Measurements from ENCODE around the gene PCDHA7.
"Not testable (repeated sequence)": the region's sequence is repeated elsewhere in the genome, so short reads cannot be mapped to it uniquely, and the experiment has no call there.

Gene PCDHA7

GRCh38 chr5:140808889-140809291 is 25.2 kb upstream of the PCDHA7 start:
- DNase-seq, result no peak
- in situ Hi-C loops (cut with MboI; ENCODE audit: low pct_unique_long_range_greater_than_20kb, low sequenced_read_pairs), result no loop called here

DNA sequence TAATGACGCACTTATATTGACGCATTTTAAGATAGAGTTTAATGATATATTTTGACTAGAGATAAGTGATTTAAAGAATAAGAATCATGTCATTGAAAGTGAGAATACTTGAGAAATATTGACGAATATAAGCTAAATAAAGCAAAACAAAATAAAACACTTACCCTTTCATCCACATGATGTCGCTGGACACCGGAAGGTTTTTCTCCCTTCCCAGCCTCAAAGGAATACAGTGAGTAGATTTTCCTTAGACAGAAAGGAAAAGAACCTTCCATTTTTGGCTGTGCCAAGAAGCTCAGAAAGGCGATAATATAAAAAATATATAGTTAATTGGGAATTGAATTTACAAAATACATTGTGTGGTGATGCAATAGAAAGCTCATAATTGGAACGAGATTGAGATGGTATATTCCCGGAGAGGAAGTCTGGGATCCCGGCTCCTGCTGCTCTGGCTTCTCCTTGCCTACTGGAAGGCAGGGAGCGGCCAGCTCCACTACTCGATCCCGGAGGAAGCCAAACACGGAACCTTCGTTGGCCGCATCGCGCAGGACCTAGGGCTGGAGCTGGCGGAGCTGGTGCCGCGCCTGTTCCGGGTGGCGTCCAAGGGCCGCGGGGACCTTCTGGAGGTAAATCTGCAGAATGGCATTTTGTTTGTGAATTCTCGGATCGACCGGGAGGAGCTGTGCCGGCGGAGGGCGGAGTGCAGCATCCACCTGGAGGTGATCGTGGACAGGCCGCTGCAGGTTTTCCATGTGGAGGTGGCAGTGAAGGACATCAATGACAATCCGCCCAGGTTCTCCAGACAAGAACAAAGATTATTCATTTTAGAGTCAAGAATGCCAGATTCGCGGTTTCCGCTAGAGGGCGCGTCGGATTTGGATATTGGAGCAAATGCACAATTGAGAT is 12.4 kb upstream of the PCDHA7 start, which contains the start of gene PCDHA5:
Gene PCDHA5 (plus strand): TSS at position 239 of the 906 bp plus-strand sequence.
- peak; percentile 44 for DNase-seq

DNA sequence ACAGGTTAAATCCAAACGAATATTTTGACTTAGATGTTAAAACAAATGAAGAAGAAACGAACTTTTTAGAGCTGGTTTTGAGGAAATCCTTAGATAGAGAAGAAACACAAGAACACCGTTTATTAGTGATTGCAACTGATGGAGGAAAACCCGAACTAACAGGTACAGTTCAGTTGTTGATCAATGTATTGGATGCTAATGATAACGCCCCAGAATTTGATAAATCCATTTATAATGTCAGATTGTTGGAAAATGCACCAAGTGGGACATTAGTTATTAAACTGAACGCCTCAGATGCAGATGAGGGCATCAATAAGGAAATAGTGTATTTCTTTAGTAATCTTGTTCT is 11.8 kb upstream of the PCDHA7 start:
- no peak for DNase-seq
- in situ Hi-C loops (cut with MboI; ENCODE audit: low pct_unique_long_range_greater_than_20kb, low sequenced_read_pairs), result no loop called here

More for the DNA sequence above, 12.4 kb upstream of the PCDHA7 start, which contains the start of gene PCDHA5:
- in situ Hi-C loops (cut with MboI; ENCODE audit: low pct_unique_long_range_greater_than_20kb, low sequenced_read_pairs), result no loop called here

GRCh38 chr5:140822969-140823368 is 11.1 kb upstream of the PCDHA7 start:
- DNase-seq; in situ Hi-C loops (cut with MboI; ENCODE audit: low pct_unique_long_range_greater_than_20kb, low sequenced_read_pairs): not testable (repeated sequence)

GRCh38 chr5:140823475-140823874 is 10.6 kb upstream of the PCDHA7 start:
- DNase-seq, result no peak
- in situ Hi-C loops (cut with MboI; ENCODE audit: low pct_unique_long_range_greater_than_20kb, low sequenced_read_pairs), result no loop called here

GRCh38 chr5:140827704-140828361 is 6.2 kb upstream of the PCDHA7 start, which contains the start of gene PCDHA6:
PCDHA6 (plus strand) TSS chr5:140827960; CDS start chr5:140828092, 132 bp downstream.
- DNase-seq, result no peak

GRCh38 chr5:140828362-140828737 is 5.7 kb upstream of the PCDHA7 start:
- DNase-seq, result no peak
- in situ Hi-C loops (cut with MboI; ENCODE audit: low pct_unique_long_range_greater_than_20kb, low sequenced_read_pairs), result no loop called here

More at GRCh38 chr5:140827704-140828361, 6.2 kb upstream of the PCDHA7 start, which contains the start of gene PCDHA6:
- in situ Hi-C loops (cut with MboI; ENCODE audit: low pct_unique_long_range_greater_than_20kb, low sequenced_read_pairs), result no loop called here

- DNase-seq; in situ Hi-C loops (cut with MboI; ENCODE audit: low pct_unique_long_range_greater_than_20kb, low sequenced_read_pairs): not testable (repeated sequence)
These were observed 4.3 kb upstream of the PCDHA7 start for GRCh38 chr5:140829511-140830501.

- DNase-seq; in situ Hi-C loops (cut with MboI; ENCODE audit: low pct_unique_long_range_greater_than_20kb, low sequenced_read_pairs): not testable (repeated sequence)
These were observed 455 bp downstream of the PCDHA7 start for GRCh38 chr5:140834439-140835008.

DNA sequence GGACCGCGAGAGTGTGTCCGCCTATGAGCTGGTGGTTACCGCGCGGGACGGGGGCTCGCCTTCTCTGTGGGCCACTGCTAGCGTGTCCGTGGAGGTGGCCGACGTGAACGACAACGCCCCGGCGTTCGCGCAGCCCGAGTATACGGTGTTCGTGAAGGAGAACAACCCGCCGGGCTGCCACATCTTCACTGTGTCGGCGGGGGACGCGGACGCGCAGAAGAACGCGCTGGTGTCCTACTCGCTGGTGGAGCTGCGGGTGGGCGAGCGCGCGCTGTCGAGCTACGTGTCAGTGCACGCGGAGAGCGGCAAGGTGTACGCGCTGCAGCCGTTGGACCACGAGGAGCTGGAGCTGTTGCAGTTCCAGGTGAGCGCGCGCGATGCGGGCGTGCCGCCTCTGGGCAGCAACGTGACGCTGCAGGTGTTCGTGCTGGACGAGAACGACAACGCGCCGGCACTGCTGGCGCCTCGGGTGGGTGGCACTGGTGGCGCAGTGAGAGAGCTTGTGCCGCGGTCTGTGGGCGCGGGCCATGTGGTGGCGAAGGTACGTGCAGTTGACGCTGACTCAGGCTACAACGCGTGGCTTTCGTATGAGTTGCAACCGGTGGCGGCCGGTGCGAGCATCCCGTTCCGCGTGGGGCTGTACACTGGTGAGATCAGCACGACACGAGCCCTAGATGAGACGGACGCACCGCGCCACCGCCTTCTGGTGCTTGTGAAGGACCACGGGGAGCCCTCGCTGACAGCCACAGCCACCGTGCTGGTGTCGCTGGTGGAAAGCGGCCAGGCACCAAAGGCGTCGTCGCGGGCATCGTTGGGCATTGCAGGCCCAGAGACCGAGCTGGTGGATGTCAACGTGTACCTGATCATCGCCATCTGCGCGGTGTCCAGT is 1.8 kb downstream of the PCDHA7 start:
- in situ Hi-C loops (cut with MboI; ENCODE audit: low pct_unique_long_range_greater_than_20kb, low sequenced_read_pairs), result no loop called here
- DNase-seq, result no peak

DNA sequence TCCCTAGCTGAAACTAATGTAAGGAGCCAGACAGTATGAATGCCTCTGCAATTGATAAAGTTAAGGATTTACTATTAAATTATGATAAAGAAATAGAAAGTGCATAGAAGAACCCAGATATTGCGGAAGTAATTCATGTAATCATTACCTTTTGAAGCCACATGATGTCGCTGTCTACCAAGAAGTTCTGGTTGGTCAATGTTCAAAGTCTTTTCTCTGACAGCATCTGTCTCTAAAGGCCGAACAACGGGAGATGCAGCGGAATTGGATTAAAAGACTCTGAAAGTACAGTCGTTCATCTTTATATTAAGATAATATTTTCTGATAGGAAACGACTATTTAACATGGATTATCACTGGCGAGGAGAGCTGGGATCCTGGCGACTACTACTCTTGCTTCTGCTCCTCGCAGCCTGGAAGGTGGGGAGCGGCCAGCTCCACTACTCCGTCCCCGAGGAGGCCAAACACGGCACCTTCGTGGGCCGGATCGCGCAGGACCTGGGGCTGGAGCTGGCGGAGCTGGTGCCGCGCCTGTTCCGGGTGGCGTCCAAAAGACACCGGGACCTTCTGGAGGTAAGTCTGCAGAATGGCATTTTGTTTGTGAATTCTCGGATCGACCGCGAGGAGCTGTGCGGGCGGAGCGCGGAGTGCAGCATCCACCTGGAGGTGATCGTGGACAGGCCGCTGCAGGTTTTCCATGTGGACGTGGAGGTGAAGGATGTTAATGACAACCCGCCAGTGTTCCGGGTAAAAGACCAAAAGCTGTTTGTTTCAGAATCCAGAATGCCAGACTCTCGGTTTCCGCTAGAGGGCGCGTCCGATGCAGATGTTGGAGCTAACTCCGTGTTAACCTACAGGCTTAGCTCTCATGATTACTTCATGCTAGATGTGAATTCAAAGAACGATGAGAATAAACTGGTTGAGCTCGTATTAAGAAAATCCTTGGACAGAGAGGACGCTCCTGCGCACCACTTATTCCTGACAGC is 7.2 kb downstream of the PCDHA7 start, which contains the start of gene PCDHA8:
Gene PCDHA8 (plus strand): TSS at position 210 of the 985 bp plus-strand sequence. CDS start 135 bp downstream, at position 345.
- DNase-seq, result peak; percentile 9
- in situ Hi-C loops (cut with MboI; ENCODE audit: low pct_unique_long_range_greater_than_20kb, low sequenced_read_pairs), result no loop called here

GRCh38 chr5:140842798-140843733 is 9.0 kb downstream of the PCDHA7 start:
- no peak for DNase-seq
- in situ Hi-C loops (cut with MboI; ENCODE audit: low pct_unique_long_range_greater_than_20kb, low sequenced_read_pairs), result no loop called here

DNA sequence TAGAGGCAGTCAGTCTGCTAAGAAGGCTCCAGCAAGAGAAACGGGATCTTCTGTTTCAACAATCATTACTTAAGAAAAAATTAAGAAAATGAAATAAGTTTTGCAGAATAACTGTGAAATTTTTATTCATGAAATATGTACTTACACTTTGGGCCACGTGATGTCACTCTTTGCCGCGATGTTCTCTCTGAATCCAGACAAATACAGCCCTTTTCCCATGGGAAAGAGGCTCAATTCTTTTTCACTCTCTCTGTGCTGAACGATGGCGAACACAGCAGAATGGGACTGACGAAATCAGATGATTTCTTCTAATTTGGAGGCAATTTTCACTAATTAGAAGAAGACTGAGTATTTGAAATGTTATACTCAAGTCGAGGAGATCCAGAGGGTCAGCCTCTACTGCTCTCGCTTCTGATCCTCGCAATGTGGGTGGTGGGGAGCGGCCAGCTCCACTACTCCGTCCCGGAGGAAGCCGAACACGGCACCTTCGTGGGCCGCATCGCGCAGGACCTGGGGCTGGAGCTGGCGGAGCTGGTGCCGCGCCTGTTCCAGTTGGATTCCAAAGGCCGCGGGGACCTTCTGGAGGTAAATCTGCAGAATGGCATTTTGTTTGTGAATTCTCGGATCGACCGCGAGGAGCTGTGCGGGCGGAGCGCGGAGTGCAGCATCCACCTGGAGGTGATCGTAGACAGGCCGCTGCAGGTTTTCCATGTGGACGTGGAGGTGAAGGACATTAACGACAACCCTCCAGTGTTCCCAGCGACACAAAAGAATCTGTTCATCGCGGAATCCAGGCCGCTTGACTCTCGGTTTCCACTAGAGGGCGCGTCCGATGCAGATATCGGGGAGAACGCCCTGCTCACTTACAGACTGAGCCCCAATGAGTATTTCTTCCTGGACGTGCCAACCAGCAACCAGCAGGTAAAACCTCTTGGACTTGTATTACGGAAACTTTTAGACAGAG is 14.4 kb downstream of the PCDHA7 start, which contains the start of gene PCDHA9:
Gene PCDHA9 (plus strand): TSS at position 244 of the 964 bp plus-strand sequence. CDS start 114 bp downstream, at position 358.
- DNase-seq; in situ Hi-C loops (cut with MboI; ENCODE audit: low pct_unique_long_range_greater_than_20kb, low sequenced_read_pairs): not testable (repeated sequence)
